GM12872 (cell line): ENCODE results near the gene SNRNP70.

ENCODE experiments used
- CTCF ChIP-seq: IDR thresholded peaks from 3 replicates; pipeline ENCODE4 v1.5.1; 2011; ENCODE audit warnings: low read depth, mild to moderate bottlenecking, low read length, moderate library complexity; ENCODE audit not compliant: insufficient read depth

SNRNP70 gene

GRCh38 chr19:49058562-49058961 lies 26.7 kb upstream of the SNRNP70 start:
- no peak for TF ChIP-seq CTCF

GRCh38 chr19:49059053-49059452 lies 26.2 kb upstream of the SNRNP70 start:
- TF ChIP-seq CTCF = no peak

- TF ChIP-seq CTCF = no peak
Measured at GRCh38 chr19:49061000-49061399, 24.3 kb upstream of the SNRNP70 start.

GRCh38 chr19:49061445-49061844 lies 23.8 kb upstream of the SNRNP70 start:
- TF ChIP-seq CTCF = no peak

GRCh38 chr19:49064029-49064629 lies 21.1 kb upstream of the SNRNP70 start:
- TF ChIP-seq CTCF = no peak

- no peak for TF ChIP-seq CTCF
Measured at GRCh38 chr19:49064768-49065611, 20.3 kb upstream of the SNRNP70 start, which contains the start of gene NTF4. TSS of gene NTF4 (minus strand) at chr19:49064818. CDS start at chr19:49061997, 2,821 bp downstream.

DNA sequence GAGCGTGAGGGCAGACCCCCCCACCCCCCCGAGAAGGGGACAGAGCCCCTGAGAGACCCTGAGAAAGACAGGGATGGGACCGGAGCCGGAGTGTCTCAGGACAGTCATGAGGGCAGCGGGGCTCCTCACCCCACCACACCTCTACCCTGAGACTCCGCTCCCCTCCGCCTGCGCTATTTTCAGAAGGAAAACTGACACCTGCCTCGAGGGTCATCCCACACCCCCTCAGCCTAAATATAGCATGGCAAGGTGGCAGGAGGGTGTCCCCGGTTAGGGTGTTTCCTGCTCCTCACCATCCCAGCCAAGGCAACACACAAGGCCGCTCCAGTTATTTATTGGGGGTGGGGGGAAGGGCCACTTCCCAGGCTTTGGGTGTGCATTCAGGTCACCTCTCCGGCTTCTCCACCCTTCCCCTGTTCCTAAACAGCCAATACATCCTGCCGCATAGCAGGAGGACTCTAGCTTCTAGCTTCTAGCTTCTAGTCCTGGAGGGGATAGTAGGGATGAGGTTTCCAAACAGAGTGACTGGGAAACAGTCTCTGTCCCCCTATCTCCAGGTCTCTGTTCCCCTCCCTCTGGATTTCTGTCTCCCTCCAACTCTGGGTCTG lies 19.2 kb upstream of the SNRNP70 start:
- TF ChIP-seq CTCF = no peak
